ENCODE data around the gene RNF11.

Gene RNF11

GRCh38 chr1:51299185-51299885 lies 63.3 kb downstream of the RNF11 start:
- DNase-seq: no peak

- no peak for DNase-seq
Measured at GRCh38 chr1:51299981-51300670, 64.1 kb downstream of the RNF11 start.

DNA sequence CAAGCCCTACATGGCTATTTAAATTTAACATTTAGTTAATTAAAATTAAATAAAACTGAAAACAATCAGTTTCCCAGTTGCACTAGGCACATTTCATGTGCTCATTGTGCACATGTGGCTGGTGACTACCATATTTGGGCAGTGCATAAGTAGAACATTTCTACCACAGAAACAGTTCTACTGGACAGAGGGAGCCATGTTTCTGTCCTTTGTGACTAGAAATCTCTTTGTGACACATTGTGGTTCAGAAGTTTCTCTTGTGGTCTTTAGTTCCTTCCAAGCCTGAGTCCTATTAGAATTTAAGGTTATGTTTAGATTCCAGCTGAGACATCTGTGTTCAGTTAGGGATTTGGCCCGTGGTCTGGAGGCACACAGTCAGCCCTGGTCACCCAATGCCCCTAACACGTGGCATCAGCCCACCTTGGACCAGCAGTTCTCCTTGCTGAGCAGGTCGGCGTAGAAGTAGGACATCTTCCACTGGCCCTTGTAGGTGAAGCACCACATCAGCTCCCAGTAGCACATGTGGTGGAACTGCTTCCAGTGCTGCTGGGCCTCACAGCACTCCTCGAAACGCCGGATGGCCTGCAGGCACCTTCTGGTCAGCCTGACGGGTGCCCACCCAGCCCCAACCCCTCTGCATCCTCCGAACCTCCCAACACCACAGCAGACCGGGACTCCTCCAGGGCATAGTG lies 65.2 kb downstream of the RNF11 start:
- no peak for DNase-seq

DNA sequence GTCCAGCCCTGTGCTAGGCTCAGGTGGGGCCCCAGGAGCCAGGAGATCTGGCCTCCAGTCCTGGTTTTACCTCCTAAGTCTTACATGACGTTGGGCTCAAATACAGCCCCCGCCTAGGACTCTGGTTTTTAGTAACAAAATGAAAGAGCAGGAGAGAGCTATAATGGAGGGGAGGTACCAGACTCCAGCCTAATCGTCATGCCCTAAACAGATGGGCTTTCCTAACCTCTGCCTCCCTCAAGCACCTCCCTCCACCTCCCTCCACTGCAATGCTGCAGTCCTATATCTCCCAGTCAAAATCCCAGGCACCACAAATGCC lies 65.7 kb downstream of the RNF11 start:
- no peak for DNase-seq

GRCh38 chr1:51302270-51302669 lies 66.2 kb downstream of the RNF11 start:
- no peak for DNase-seq

DNA sequence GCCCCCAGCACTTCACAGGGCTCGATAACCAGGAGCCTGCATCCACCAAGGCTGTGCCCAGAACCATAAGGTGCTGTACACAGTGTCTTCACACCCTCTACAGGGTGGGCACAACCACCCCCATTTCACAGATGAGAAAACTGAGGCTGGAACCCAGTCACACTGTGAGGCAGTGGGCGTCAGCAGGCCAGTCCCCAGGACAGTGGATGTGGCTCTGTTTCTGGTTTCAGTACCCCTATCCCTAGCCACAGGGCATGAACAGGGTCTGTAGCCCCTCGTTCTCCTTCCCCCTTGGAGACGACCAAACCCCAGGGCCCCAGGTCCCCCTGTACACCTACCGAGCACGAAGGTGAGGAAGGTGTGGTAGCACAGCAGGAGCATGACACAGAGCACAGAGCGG lies 66.7 kb downstream of the RNF11 start:
- DNase-seq: no peak

DNA sequence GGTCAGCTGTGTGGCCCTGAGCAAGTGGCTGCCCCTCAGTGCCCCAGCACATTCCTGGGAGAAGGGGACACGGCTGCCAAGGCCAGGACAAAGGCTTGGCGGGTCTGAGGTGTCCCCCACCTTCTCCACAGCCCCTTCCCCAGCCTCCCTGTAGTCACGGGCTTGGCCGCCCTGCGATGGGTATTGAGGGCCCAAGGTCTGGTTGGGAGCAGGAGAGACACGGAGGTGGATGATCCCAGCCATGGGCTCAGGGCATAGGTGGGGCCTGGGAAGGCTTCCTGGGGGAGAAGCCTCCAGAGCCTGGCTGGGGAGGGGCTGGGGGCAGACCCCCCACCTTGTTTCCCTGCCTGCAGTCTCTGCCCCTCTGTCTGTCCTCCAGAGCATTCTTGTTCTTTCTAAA lies 67.2 kb downstream of the RNF11 start:
- no peak for DNase-seq

- DNase-seq: no peak
Measured at GRCh38 chr1:51303751-51304251, 67.7 kb downstream of the RNF11 start.

DNA sequence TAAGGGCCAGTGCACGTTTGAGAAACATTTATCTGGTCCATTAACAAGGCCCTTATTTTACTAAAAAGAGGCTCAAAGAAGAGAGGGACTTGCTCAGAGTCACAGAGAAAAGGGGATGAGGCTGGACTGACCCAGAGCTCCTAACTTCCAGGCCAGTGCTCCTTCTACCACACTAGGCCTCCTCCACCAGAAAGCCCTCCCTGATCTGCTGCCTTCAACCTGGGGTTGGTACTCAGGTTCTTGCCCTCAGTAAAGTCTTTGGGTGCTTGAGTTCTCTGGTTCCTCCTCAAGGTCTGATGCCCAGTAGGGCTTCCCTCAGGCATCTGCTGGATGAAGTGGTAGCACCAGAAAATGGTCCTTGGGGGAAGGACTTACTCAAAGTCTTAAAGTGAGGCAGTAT lies 68.3 kb downstream of the RNF11 start:
- no peak for DNase-seq

DNA sequence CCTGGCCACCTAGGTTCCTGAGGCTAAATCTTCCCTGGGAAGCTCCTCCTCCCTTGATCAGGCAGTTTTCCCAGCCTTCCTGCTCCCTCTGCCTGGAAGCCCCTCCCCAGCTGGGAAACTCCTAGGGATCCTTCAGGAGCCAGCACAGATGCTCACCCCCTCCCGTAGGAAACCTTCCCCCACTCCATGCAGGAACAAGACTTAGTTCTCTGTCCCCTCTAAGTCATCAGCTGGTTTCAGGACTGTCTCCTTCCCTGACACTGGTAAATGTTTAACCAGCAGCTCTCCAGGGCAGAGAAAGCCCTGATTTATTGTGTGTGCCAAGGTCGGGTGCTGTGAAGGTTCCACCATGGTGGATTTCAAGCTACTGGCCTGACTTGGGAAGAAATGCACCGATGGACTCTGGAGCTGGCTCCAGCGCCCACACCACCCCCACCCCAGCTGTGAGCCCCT lies 69.3 kb downstream of the RNF11 start:
- DNase-seq: no peak

- DNase-seq: no peak
Measured at GRCh38 chr1:51306950-51307349, 70.9 kb downstream of the RNF11 start.

- no peak for DNase-seq
Measured at GRCh38 chr1:51308636-51309035, 72.6 kb downstream of the RNF11 start.

DNA sequence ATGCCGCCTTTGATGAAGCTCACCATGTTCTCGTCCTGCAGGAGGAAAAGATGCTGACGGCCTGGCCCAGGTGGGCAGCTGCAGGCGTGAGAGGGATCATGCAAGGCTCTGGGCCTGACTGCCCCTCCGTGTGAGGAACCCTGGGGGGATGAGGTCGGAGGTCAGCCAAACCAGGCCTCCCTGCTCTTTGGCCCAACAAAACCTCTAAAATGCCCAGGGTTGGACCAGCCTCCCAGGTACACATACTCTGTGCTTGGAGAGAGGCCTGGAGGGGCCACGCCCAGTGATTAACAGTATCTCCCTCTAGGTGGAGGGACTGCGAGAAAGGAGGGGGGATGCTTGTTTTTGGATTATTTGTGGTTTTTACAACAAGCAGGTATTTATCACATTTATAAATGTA lies 73.2 kb downstream of the RNF11 start:
- DNase-seq: no peak

- DNase-seq: no peak
Measured at GRCh38 chr1:51310871-51311613, 75.0 kb downstream of the RNF11 start.

DNA sequence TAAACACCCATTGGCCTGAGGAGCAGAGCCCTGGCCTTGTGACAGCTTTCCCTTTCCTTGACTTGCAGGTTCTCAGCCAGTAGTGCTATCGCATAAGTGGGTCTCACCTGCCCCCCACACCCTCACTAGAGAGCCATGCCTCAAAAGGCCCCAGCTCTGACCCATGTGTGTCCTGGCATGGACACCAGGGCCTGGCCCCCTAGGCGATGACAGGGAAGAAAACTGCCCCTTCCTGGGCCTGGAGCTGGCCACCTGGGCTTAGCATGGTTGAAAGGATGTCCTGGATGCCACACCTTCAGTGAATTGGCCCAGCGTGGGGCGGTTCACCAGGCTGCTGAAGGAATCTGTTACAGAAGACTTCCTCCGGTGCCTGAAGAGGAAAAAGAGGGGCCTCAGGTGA lies 75.8 kb downstream of the RNF11 start:
- DNase-seq: no peak

GRCh38 chr1:51312718-51313117 lies 76.6 kb downstream of the RNF11 start:
- DNase-seq: no peak

- DNase-seq: no peak
Measured at GRCh38 chr1:51313268-51313852, 77.3 kb downstream of the RNF11 start.

- no peak for DNase-seq
Measured at GRCh38 chr1:51313961-51314777, 78.1 kb downstream of the RNF11 start.

DNA sequence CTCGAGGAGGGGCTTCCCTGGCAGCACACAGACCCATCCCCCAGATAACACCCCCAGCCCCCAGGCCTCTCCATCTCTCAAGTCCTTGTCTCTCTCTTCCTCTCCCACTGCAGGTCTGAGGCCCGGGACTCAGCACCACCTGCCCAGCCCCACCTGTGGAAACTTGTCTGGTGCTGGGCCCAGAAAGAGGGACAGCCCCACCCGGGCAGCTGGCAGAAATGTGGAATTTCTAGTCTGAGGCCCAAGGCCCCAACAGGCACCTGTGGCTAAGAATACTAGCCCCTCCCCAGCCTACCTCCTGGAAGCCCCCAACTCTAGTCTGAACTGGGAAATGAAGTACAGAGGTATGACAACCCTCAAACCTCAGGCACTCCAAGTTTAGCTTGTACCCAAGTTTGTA lies 78.9 kb downstream of the RNF11 start:
- no peak for DNase-seq

GRCh38 chr1:51316113-51316845 lies 80.2 kb downstream of the RNF11 start:
- peak; percentile 69 for DNase-seq

- DNase-seq: peak; percentile 34
Measured at GRCh38 chr1:51316846-51317120, 80.7 kb downstream of the RNF11 start.

GRCh38 chr1:51317798-51318197 lies 81.7 kb downstream of the RNF11 start:
- no peak for DNase-seq

All from NCI-H146 (cell line).